CD14-positive monocyte (primary cell): ENCODE results near the gene ILK. TPM values are rescaled to one million over a fixed set of nuclear protein-coding genes. Genes with fewer than 3 reads are reported as not detected.

Experiments used
- DNase-seq, 3 donors: peaks; one replicate each; pipeline ENCODE4 v3.0.0-alpha.2; 2011 to 2022
- H2AFZ ChIP-seq: 2 replicates; pipeline ENCODE4 v1.6.0; 2012; ENCODE audit warnings: mild to moderate bottlenecking, low read depth, low read length, inconsistent platforms; ENCODE audit not compliant: insufficient read depth, poor library complexity, severe bottlenecking
- H3K27ac ChIP-seq, 2 donors: 1 replicate in 1 of 2; 2 replicates in 1 of 2; pipeline ENCODE4 v1.5.1; 2012 to 2013; ENCODE audit warnings: low read length in 2 of 2, control low read depth in 1 of 2, inconsistent platforms in 1 of 2, low read depth in 1 of 2, mild to moderate bottlenecking in 1 of 2
- H3K27me3 ChIP-seq, 2 donors: one replicate each; pipeline versions ENCODE4 v1.6.0 to v1.6.1; 2011 to 2013; ENCODE audit warnings: low read length in 2 of 2; ENCODE audit not compliant: control insufficient read depth in 2 of 2, insufficient read depth in 2 of 2
- H3K36me3 ChIP-seq, 2 donors: replicated peaks in 1 of 2; 1 replicate in 1 of 2; 2 replicates in 1 of 2; pipeline versions ENCODE4 v1.5.1 to v1.6.1; 2012 to 2013; ENCODE audit warnings: low read length in 2 of 2, control low read depth in 1 of 2, inconsistent platforms in 1 of 2, mild to moderate bottlenecking in 1 of 2; ENCODE audit not compliant: insufficient read depth in 2 of 2, control insufficient read depth in 1 of 2
- H3K4me1 ChIP-seq, 2 donors: 1 replicate in 1 of 2; 2 replicates in 1 of 2; pipeline versions ENCODE4 v1.5.1 to v1.6.1; 2012 to 2013; ENCODE audit warnings: low read length in 2 of 2, control low read depth in 1 of 2, inconsistent platforms in 1 of 2, mild to moderate bottlenecking in 1 of 2, moderate library complexity in 1 of 2; ENCODE audit not compliant: insufficient read depth in 2 of 2, control insufficient read depth in 1 of 2
- H3K4me2 ChIP-seq: replicated peaks from 2 replicates; pipeline ENCODE3; 2012; ENCODE audit warnings: low read length, moderate library complexity, mild to moderate bottlenecking; ENCODE audit not compliant: poor library complexity, severe bottlenecking; ENCODE audit errors: extremely low read depth
- H3K4me3 ChIP-seq, 3 experiments: fragments of 200-600 bp in 1 of 3; sonication (generic) in 1 of 3; replicated peaks in 1 of 3; 1 replicate in 2 of 3; 2 replicates in 1 of 3; pipeline ENCODE4 v1.5.1; 2011 to 2013; ENCODE audit warnings: low read length in 3 of 3, mild to moderate bottlenecking in 3 of 3, control low read depth in 2 of 3, low read depth in 2 of 3, inconsistent platforms in 1 of 3, moderate library complexity in 1 of 3
- H3K79me2 ChIP-seq: 2 replicates; pipeline ENCODE4 v1.6.0; 2012; ENCODE audit warnings: mild to moderate bottlenecking, control low read depth, inconsistent platforms, low read length, moderate library complexity; ENCODE audit not compliant: insufficient read depth
- H3K9ac ChIP-seq: 2 replicates; pipeline ENCODE4 v1.6.0; 2017; ENCODE audit warnings: low read length, mild to moderate bottlenecking; ENCODE audit not compliant: insufficient read depth, poor library complexity, severe bottlenecking
- H3K9me3 ChIP-seq, 2 donors: replicated peaks in 1 of 2; 1 replicate in 1 of 2; 2 replicates in 1 of 2; pipeline versions ENCODE4 v1.5.1 to v1.6.1; 2012 to 2013; ENCODE audit warnings: low read length in 2 of 2, control low read depth in 1 of 2; ENCODE audit not compliant: control insufficient read depth in 1 of 2, insufficient read depth in 1 of 2
- H4K20me1 ChIP-seq: 2 replicates; pipeline ENCODE4 v1.6.0; 2012; ENCODE audit warnings: mild to moderate bottlenecking, low read length, control low read depth, moderate library complexity; ENCODE audit not compliant: insufficient read depth
- H3K27ac Mint-ChIP-seq, 7 donors: one replicate each; pipeline ENCODE4 v1.8.0; 2020; ENCODE audit warnings: mild to moderate bottlenecking in 7 of 7, mixed read lengths in 7 of 7, moderate library complexity in 6 of 7, inconsistent platforms in 2 of 7
- H3K27me3 Mint-ChIP-seq, 3 donors: one replicate each; pipeline ENCODE4 v1.8.0; 2021 to 2022; ENCODE audit warnings: low read depth in 3 of 3, mild to moderate bottlenecking in 3 of 3, mixed read lengths in 3 of 3, moderate library complexity in 3 of 3, inconsistent platforms in 1 of 3
- H3K36me3 Mint-ChIP-seq, 2 donors: one replicate each; pipeline ENCODE4 v1.8.0; 2020; ENCODE audit warnings: mixed read lengths in 2 of 2, inconsistent platforms in 1 of 2, mild to moderate bottlenecking in 1 of 2
- H3K4me1 Mint-ChIP-seq: one replicate; pipeline ENCODE4 v1.8.0; 2020; ENCODE audit warnings: mild to moderate bottlenecking, mixed read lengths
- H3K4me3 Mint-ChIP-seq, 2 donors: one replicate each; pipeline ENCODE4 v1.8.0; 2020; ENCODE audit warnings: mild to moderate bottlenecking in 2 of 2, mixed read lengths in 2 of 2, moderate library complexity in 1 of 2
- H3K9me3 Mint-ChIP-seq, 7 donors: one replicate each; pipeline ENCODE4 v1.8.0; 2020 to 2022; ENCODE audit warnings: mixed read lengths in 7 of 7, mild to moderate bottlenecking in 6 of 7, moderate library complexity in 6 of 7, inconsistent platforms in 2 of 7
- WGBS: methylation state at CpG from one replicate; pipeline ENCODE4 v1.1.5; 2013; ENCODE audit warnings: missing lambda C conversion rate; ENCODE audit not compliant: insufficient coverage; 5-methylcytosine and 5-hydroxymethylcytosine counted together
- intact Hi-C, 2 donors: fragments of 100-400 bp; cut with micrococcal nuclease; formaldehyde crosslinking; loops; one replicate each; pipeline versions ENCODE4 v1.15.0 to v1.15.1; 2023
- polyA plus RNA-seq, 3 donors: library from polyadenylated mRNA; depleted of rRNA in 1 of 3; unstranded in 2 of 3; stranded (reverse) in 1 of 3; fragments of 300-500 nt in 2 of 3; fragments of >200 nt in 1 of 3; fragmentation: Illumina TruSeq in 2 of 3; gene quantifications; 1 replicate in 2 of 3; 2 replicates in 1 of 3; pipeline ENCODE4 v1.2.3, GENCODE V29; 2012 to 2021
- TF ChIP-seq, protein P1 (sequence below): fragments of 200-600 bp; IDR thresholded peaks from one replicate; pipeline ENCODE4 v1.8.0; 2022; ENCODE audit warnings: antibody characterized with exemption, mild to moderate bottlenecking

Gene ILK
- polyA plus RNA-seq, 3 donors = 165 to 271 (median 250) TPM

DNA sequence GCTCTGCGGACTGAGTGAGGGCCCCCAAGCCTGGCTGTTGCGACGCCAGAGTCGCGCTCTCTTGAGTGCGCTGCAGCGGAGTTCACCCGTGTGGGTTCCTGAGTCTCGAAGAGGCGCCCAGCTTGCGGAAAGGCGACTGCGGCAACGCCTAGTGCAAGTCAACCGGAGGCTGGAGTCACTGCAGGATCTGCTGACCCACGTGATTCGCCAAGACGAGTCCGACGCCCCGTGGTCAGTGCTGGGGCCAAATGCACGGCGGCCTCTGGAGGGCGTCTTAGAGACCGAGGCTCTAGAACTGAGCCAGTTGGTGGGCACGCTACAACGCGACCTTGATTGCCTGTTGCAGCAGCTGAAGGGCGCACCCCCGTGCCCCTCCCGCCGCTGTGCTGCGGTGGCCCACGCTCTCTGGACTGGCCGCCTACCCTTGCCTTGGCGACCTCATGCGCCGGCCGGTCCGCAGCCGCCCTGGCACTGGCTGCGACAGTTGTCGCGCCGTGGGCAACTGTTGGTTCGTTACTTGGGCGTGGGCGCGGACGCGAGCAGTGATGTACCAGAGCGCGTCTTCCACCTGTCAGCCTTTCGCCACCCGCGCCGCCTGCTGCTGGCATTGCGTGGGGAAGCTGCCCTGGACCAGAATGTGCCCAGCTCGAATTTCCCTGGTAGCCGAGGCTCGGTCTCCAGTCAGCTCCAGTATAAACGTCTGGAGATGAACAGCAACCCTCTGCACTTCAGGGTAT, 32.7 kb upstream of the ILK start:
- Mint-ChIP-seq H3K27me3 (peaks cover 0 to 13% (median 12%) of the 10 kb centered on the region in 3 donors), H3K36me3 (peaks cover 6 to 32% of the 10 kb centered on the region in 2 donors), H3K27ac (no peak overlapping the region), H3K4me3 (peak overlapping the region in 1 of 2 donors; percentile 30), H3K4me1 (peaks cover 8% of the 10 kb centered on the region), H3K9me3 (peaks cover 0 to 15% (median 7%) of the 10 kb centered on the region in 7 donors)
- intact Hi-C loops = no loop called here
- Histone ChIP-seq H3K27me3 (peaks cover 0 to 4% of the 10 kb centered on the region in 2 donors), H3K4me1 (no peaks in the 10 kb centered on the region), H3K9me3 (peaks cover 0 to 9% of the 10 kb centered on the region in 2 donors), H4K20me1 (no peaks in the 10 kb centered on the region), H3K27ac (no peak overlapping the region), H2AFZ (no peak overlapping the region), H3K4me2 (no peak overlapping the region), H3K9ac (no peak overlapping the region), H3K4me3 (no peak overlapping the region), H3K79me2 (no peaks in the 10 kb centered on the region), H3K36me3 (no peaks in the 10 kb centered on the region)
- TF ChIP-seq, protein P1, sequence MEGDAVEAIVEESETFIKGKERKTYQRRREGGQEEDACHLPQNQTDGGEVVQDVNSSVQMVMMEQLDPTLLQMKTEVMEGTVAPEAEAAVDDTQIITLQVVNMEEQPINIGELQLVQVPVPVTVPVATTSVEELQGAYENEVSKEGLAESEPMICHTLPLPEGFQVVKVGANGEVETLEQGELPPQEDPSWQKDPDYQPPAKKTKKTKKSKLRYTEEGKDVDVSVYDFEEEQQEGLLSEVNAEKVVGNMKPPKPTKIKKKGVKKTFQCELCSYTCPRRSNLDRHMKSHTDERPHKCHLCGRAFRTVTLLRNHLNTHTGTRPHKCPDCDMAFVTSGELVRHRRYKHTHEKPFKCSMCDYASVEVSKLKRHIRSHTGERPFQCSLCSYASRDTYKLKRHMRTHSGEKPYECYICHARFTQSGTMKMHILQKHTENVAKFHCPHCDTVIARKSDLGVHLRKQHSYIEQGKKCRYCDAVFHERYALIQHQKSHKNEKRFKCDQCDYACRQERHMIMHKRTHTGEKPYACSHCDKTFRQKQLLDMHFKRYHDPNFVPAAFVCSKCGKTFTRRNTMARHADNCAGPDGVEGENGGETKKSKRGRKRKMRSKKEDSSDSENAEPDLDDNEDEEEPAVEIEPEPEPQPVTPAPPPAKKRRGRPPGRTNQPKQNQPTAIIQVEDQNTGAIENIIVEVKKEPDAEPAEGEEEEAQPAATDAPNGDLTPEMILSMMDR = no peak
- WGBS = 95% methylated on average over 59 of the region's 62 CpGs
- no peak for DNase-seq

- Histone ChIP-seq H3K9me3 (peaks cover 0 to 9% of the 10 kb centered on the region in 2 donors), H3K27ac (no peak overlapping the region), H2AFZ (no peak overlapping the region), H3K4me3 (no peak overlapping the region), H3K79me2 (no peaks in the 10 kb centered on the region), H4K20me1 (no peaks in the 10 kb centered on the region), H3K9ac (no peak overlapping the region), H3K4me1 (no peaks in the 10 kb centered on the region), H3K36me3 (no peaks in the 10 kb centered on the region), H3K4me2 (no peak overlapping the region), H3K27me3 (peaks cover 0 to 4% of the 10 kb centered on the region in 2 donors)
- Mint-ChIP-seq H3K4me3 (no peak overlapping the region), H3K27me3 (peaks cover 0 to 13% (median 12%) of the 10 kb centered on the region in 3 donors), H3K9me3 (peaks cover 0 to 15% (median 7%) of the 10 kb centered on the region in 7 donors), H3K4me1 (peaks cover 9% of the 10 kb centered on the region), H3K36me3 (peaks cover 10 to 30% of the 10 kb centered on the region in 2 donors), H3K27ac (no peak overlapping the region)
- intact Hi-C loops = no loop called here
- TF ChIP-seq, protein P1 = no peak
- 93% methylated on average over 14 of the region's 22 CpGs for WGBS
- DNase-seq = no peak
Observed at GRCh38 chr11:6571434-6572008, 32.1 kb upstream of the ILK start.
